ENCODE measurements around the gene TMOD1. TPM values are rescaled to one million over a fixed set of nuclear protein-coding genes. Genes with fewer than 3 reads are reported as not detected.
"Not testable (repeated sequence)": the region's sequence is repeated elsewhere in the genome, so short reads cannot be mapped to it uniquely, and the experiment has no call there.

TMOD1 gene
- total and polyA plus RNA-seq, 2 donors (not counting 1 experiment from before 2014, with no cell fraction given): 0.98 to 4.0 TPM

- no peak overlapping the region for H3K9ac ChIP-seq (ENCODE audit: insufficient read depth, low read length)
Observed at GRCh38 chr9:97617939-97618416, 116.5 kb downstream of the TMOD1 start.

GRCh38 chr9:97620063-97620462 lies 118.6 kb downstream of the TMOD1 start:
- H2AFZ ChIP-seq (ENCODE audit: low read length); H4K20me1 ChIP-seq (ENCODE audit: control insufficient read depth, extremely low read depth, insufficient read depth, low read length); H3K27ac ChIP-seq (ENCODE audit: insufficient read depth, low read length); H3K9ac ChIP-seq (ENCODE audit: insufficient read depth, low read length); H3K79me2 ChIP-seq (ENCODE audit: control insufficient read depth, insufficient read depth, low read length); H3K27me3 ChIP-seq (ENCODE audit: control insufficient read depth, insufficient read depth, low read length); DNase-seq (ENCODE audit: low read depth in 2 of 2); H3K4me3 ChIP-seq (replicated peaks in 1 of 4; ENCODE audit: control extremely low read depth in 1 of 4, insufficient read depth in 1 of 4, low read depth in 3 of 4, low read length in 4 of 4); H3K36me3 ChIP-seq (ENCODE audit: control insufficient read depth, insufficient read depth, low read length); H3K4me2 ChIP-seq (ENCODE audit: extremely low read depth, insufficient read depth, low read length); H3K4me1 ChIP-seq (ENCODE audit: control insufficient read depth, extremely low read depth, insufficient read depth, low read length); H3K9me3 ChIP-seq (ENCODE audit: control insufficient read depth, insufficient read depth, low read depth, low read length): not testable (repeated sequence)

More at GRCh38 chr9:97617939-97618416, 116.5 kb downstream of the TMOD1 start:
- Histone ChIP-seq H3K4me2 (ENCODE audit: extremely low read depth, insufficient read depth, low read length) (no peak overlapping the region), H3K4me1 (ENCODE audit: control insufficient read depth, extremely low read depth, insufficient read depth, low read length) (no peaks in the 10 kb centered on the region), H2AFZ (ENCODE audit: low read length) (no peak overlapping the region), H3K36me3 (ENCODE audit: control insufficient read depth, insufficient read depth, low read length) (peaks cover 5% of the 10 kb centered on the region), H3K4me3 (replicated peaks in 1 of 4; ENCODE audit: control extremely low read depth in 1 of 4, insufficient read depth in 1 of 4, low read depth in 3 of 4, low read length in 4 of 4) (no peak overlapping the region), H3K9me3 (ENCODE audit: control insufficient read depth, insufficient read depth, low read depth, low read length) (no peaks in the 10 kb centered on the region), H3K27me3 (ENCODE audit: control insufficient read depth, insufficient read depth, low read length) (no peaks in the 10 kb centered on the region), H3K79me2 (ENCODE audit: control insufficient read depth, insufficient read depth, low read length) (no peaks in the 10 kb centered on the region), H3K27ac (ENCODE audit: insufficient read depth, low read length) (no peak overlapping the region), H4K20me1 (ENCODE audit: control insufficient read depth, extremely low read depth, insufficient read depth, low read length) (no peaks in the 10 kb centered on the region)
- no peak for TF ChIP-seq CTCF (conservative IDR thresholded peaks at IDR 0.05 in 1 of 2, IDR thresholded peaks at IDR 0.05 in 1 of 2; ENCODE audit: low read depth in 1 of 2, low read length in 2 of 2)
- no peak for TF ChIP-seq EZH2 (IDR thresholded peaks at IDR 0.05; ENCODE audit: low read length, missing control alignments)
- no peak for DNase-seq (ENCODE audit: low read depth in 2 of 2)

- H2AFZ ChIP-seq (ENCODE audit: low read length); H3K4me1 ChIP-seq (ENCODE audit: control insufficient read depth, extremely low read depth, insufficient read depth, low read length); H3K4me2 ChIP-seq (ENCODE audit: extremely low read depth, insufficient read depth, low read length); H3K79me2 ChIP-seq (ENCODE audit: control insufficient read depth, insufficient read depth, low read length); DNase-seq (ENCODE audit: low read depth in 2 of 2); H3K4me3 ChIP-seq (replicated peaks in 1 of 4; ENCODE audit: control extremely low read depth in 1 of 4, insufficient read depth in 1 of 4, low read depth in 3 of 4, low read length in 4 of 4); H3K9ac ChIP-seq (ENCODE audit: insufficient read depth, low read length); H3K27ac ChIP-seq (ENCODE audit: insufficient read depth, low read length); H3K27me3 ChIP-seq (ENCODE audit: control insufficient read depth, insufficient read depth, low read length); H3K36me3 ChIP-seq (ENCODE audit: control insufficient read depth, insufficient read depth, low read length); H3K9me3 ChIP-seq (ENCODE audit: control insufficient read depth, insufficient read depth, low read depth, low read length); H4K20me1 ChIP-seq (ENCODE audit: control insufficient read depth, extremely low read depth, insufficient read depth, low read length): not testable (repeated sequence)
Observed at GRCh38 chr9:97622483-97622882, 121.0 kb downstream of the TMOD1 start.

GRCh38 chr9:97623946-97624345 lies 122.5 kb downstream of the TMOD1 start:
- Histone ChIP-seq H3K79me2 (ENCODE audit: control insufficient read depth, insufficient read depth, low read length) (peaks cover 3% of the 10 kb centered on the region), H3K27me3 (ENCODE audit: control insufficient read depth, insufficient read depth, low read length) (no peaks in the 10 kb centered on the region), H3K9ac (ENCODE audit: insufficient read depth, low read length) (no peak overlapping the region)

More at GRCh38 chr9:97623946-97624345, 122.5 kb downstream of the TMOD1 start:
- no peak overlapping the region for H3K4me2 ChIP-seq (ENCODE audit: extremely low read depth, insufficient read depth, low read length)
- peaks cover 2% of the 10 kb centered on the region for H3K4me1 ChIP-seq (ENCODE audit: control insufficient read depth, extremely low read depth, insufficient read depth, low read length)
- H2AFZ ChIP-seq (ENCODE audit: low read length): no peak overlapping the region
- H3K36me3 ChIP-seq (ENCODE audit: control insufficient read depth, insufficient read depth, low read length): no peaks in the 10 kb centered on the region
- no peak for DNase-seq (ENCODE audit: low read depth in 2 of 2)
- no peaks in the 10 kb centered on the region for H4K20me1 ChIP-seq (ENCODE audit: control insufficient read depth, extremely low read depth, insufficient read depth, low read length)
- H3K27ac ChIP-seq (ENCODE audit: insufficient read depth, low read length): no peak overlapping the region
- TF ChIP-seq CTCF (conservative IDR thresholded peaks at IDR 0.05 in 1 of 2, IDR thresholded peaks at IDR 0.05 in 1 of 2; ENCODE audit: low read depth in 1 of 2, low read length in 2 of 2) (no peak), EZH2 (IDR thresholded peaks at IDR 0.05; ENCODE audit: low read length, missing control alignments) (no peak)
- no peaks in the 10 kb centered on the region for H3K9me3 ChIP-seq (ENCODE audit: control insufficient read depth, insufficient read depth, low read depth, low read length)
- H3K4me3 ChIP-seq (replicated peaks in 1 of 4; ENCODE audit: control extremely low read depth in 1 of 4, insufficient read depth in 1 of 4, low read depth in 3 of 4, low read length in 4 of 4): no peak overlapping the region

Data from fibroblast of lung (primary cell).